NCI-H524 treated with DMSO at 0.1 percent for 48 hours (cell line): ENCODE data around the gene CPNE6.

Source experiments
- DNase-seq: peaks from one replicate; lab custom pipeline; 2025; lab: John Stamatoyannopoulos, UW

The CPNE6 gene

GRCh38 chr14:24054646-24055045 lies 16.7 kb upstream of the CPNE6 start:
- DNase-seq: no peak

- no peak for DNase-seq
These were observed 15.2 kb upstream of the CPNE6 start for GRCh38 chr14:24055971-24056799.

- no peak for DNase-seq
These were observed 14.6 kb upstream of the CPNE6 start for GRCh38 chr14:24056800-24057184.

GRCh38 chr14:24057271-24057670 lies 14.1 kb upstream of the CPNE6 start:
- no peak for DNase-seq

GRCh38 chr14:24057867-24058259 lies 13.5 kb upstream of the CPNE6 start:
- DNase-seq: no peak

GRCh38 chr14:24058260-24058950 lies 13.0 kb upstream of the CPNE6 start:
- peak; percentile 6 for DNase-seq

GRCh38 chr14:24058951-24059475 lies 12.3 kb upstream of the CPNE6 start:
- DNase-seq: no peak

GRCh38 chr14:24059841-24060388 lies 11.4 kb upstream of the CPNE6 start:
- no peak for DNase-seq

- DNase-seq: no peak
These were observed 10.9 kb upstream of the CPNE6 start for GRCh38 chr14:24060443-24060842.

GRCh38 chr14:24060984-24061913 lies 10.1 kb upstream of the CPNE6 start:
- no peak for DNase-seq

- DNase-seq: no peak
These were observed 9.0 kb upstream of the CPNE6 start for GRCh38 chr14:24062216-24062980.

- no peak for DNase-seq
These were observed 8.0 kb upstream of the CPNE6 start for GRCh38 chr14:24063263-24063836.

- DNase-seq: no peak
These were observed 7.1 kb upstream of the CPNE6 start for GRCh38 chr14:24064091-24064795.

GRCh38 chr14:24064856-24065255 lies 6.5 kb upstream of the CPNE6 start:
- no peak for DNase-seq

GRCh38 chr14:24065408-24065807 lies 6.0 kb upstream of the CPNE6 start:
- no peak for DNase-seq

GRCh38 chr14:24066496-24067132 lies 4.7 kb upstream of the CPNE6 start:
- DNase-seq: no peak

- no peak for DNase-seq
These were observed 4.0 kb upstream of the CPNE6 start for GRCh38 chr14:24067133-24068082.

- no peak for DNase-seq
These were observed 2.5 kb upstream of the CPNE6 start for GRCh38 chr14:24068711-24069410.
